HG02870 (cell line): ENCODE results near the gene PCDHB4.
"Not testable (repeated sequence)": the region's sequence is repeated elsewhere in the genome, so short reads cannot be mapped to it uniquely, and the experiment has no call there.

Source experiments
- ATAC-seq: cut with Tn5 transposase; IDR thresholded peaks from one replicate; pipeline ENCODE4 v1.9.1; 2021; ENCODE audit warnings: mild to moderate bottlenecking, moderate library complexity; ENCODE audit not compliant: unreplicated experiment

PCDHB4 gene

GRCh38 chr5:141121563-141121962 is at the start of gene PCDHB4:
Gene PCDHB4, plus strand, starts transcription at chr5:141121818. Its CDS starts 181 bp downstream, at chr5:141121999.
- ATAC-seq, result no peak

- no peak for ATAC-seq
Measured at GRCh38 chr5:141077826-141078225, 43.8 kb upstream of the PCDHB4 start.

GRCh38 chr5:141082228-141082627 is 39.4 kb upstream of the PCDHB4 start:
- no peak for ATAC-seq

- ATAC-seq, result no peak
Measured at GRCh38 chr5:141084487-141084989, 37.1 kb upstream of the PCDHB4 start.

- no peak for ATAC-seq
Measured at GRCh38 chr5:141094481-141095262, 26.9 kb upstream of the PCDHB4 start, which contains the start of gene PCDHB2. Gene PCDHB2, plus strand, starts transcription at chr5:141094615. Its CDS starts 176 bp downstream, at chr5:141094791.

- no peak for ATAC-seq
Measured at GRCh38 chr5:141095263-141095641, 26.4 kb upstream of the PCDHB4 start.

- not testable (repeated sequence) for ATAC-seq
Measured at GRCh38 chr5:141096181-141096580, 25.4 kb upstream of the PCDHB4 start.

- ATAC-seq, result not testable (repeated sequence)
Measured at GRCh38 chr5:141096586-141096985, 25.0 kb upstream of the PCDHB4 start.

GRCh38 chr5:141100243-141100805 is 21.3 kb upstream of the PCDHB4 start, which contains the start of gene PCDHB3:
Gene PCDHB3, plus strand, starts transcription at chr5:141100473. Its CDS starts 177 bp downstream, at chr5:141100650.
- no peak for ATAC-seq

- ATAC-seq, result no peak
Measured at GRCh38 chr5:141101059-141101458, 20.6 kb upstream of the PCDHB4 start.

GRCh38 chr5:141102070-141102469 is 19.5 kb upstream of the PCDHB4 start:
- ATAC-seq, result not testable (repeated sequence)

- not testable (repeated sequence) for ATAC-seq
Measured at GRCh38 chr5:141102471-141102870, 19.1 kb upstream of the PCDHB4 start.

- ATAC-seq, result no peak
Measured at GRCh38 chr5:141105350-141105749, 16.3 kb upstream of the PCDHB4 start.

GRCh38 chr5:141119250-141119649 is 2.4 kb upstream of the PCDHB4 start:
- ATAC-seq, result no peak

- ATAC-seq, result no peak
Measured at GRCh38 chr5:141121985-141122384, 367 bp downstream of the PCDHB4 start.

- ATAC-seq, result not testable (repeated sequence)
Measured at GRCh38 chr5:141123396-141124135, 1.9 kb downstream of the PCDHB4 start.

GRCh38 chr5:141127305-141127704 is 5.7 kb downstream of the PCDHB4 start:
- no peak for ATAC-seq

- ATAC-seq, result no peak
Measured at GRCh38 chr5:141135030-141135717, 13.6 kb downstream of the PCDHB4 start, which contains the start of gene PCDHB5. Gene PCDHB5, plus strand, starts transcription at chr5:141135206. Its CDS starts 229 bp downstream, at chr5:141135435.

- no peak for ATAC-seq
Measured at GRCh38 chr5:141135718-141136266, 14.2 kb downstream of the PCDHB4 start.

- not testable (repeated sequence) for ATAC-seq
Measured at GRCh38 chr5:141137346-141137745, 15.7 kb downstream of the PCDHB4 start.
